CD4-positive, alpha-beta memory T cell (primary cell): ENCODE data around the gene TMC4. TPM values are rescaled to one million over a fixed set of nuclear protein-coding genes. Genes with fewer than 3 reads are reported as not detected.

Experiments used
- CTCF ChIA-PET: fragments of 350-600 bp; sonication (Branson Sonifier 250); formaldehyde crosslinking; loops from one replicate; lab custom pipeline; 2021; ENCODE audit warnings: inconsistent platforms; ENCODE audit not compliant: partially characterized antibody; lab: Charles Lee
- POLR2A ChIA-PET: fragments of 350-600 bp; sonication (Branson Sonifier 250); formaldehyde crosslinking; loops from one replicate; lab custom pipeline; 2021; ENCODE audit not compliant: partially characterized antibody; lab: Charles Lee
- DNase-seq, 5 donors: peaks; one replicate each; pipeline versions ENCODE4 v3.0.0 to v3.0.0-alpha.2; 2020 to 2022; ENCODE audit warnings: mixed read lengths in 1 of 5
- H3K27ac ChIP-seq: one replicate; pipeline ENCODE4 v1.7.0; 2013; ENCODE audit warnings: low read depth, low read length
- H3K27me3 ChIP-seq: 2 replicates; pipeline ENCODE4 v1.7.0; 2013; ENCODE audit warnings: mild to moderate bottlenecking, low read length, moderate library complexity; ENCODE audit not compliant: insufficient read depth
- H3K36me3 ChIP-seq: 2 replicates; pipeline ENCODE4 v1.7.0; 2013; ENCODE audit warnings: mild to moderate bottlenecking, low read length, moderate library complexity; ENCODE audit not compliant: insufficient read depth
- H3K4me1 ChIP-seq: 2 replicates; pipeline ENCODE4 v1.7.0; 2013; ENCODE audit warnings: mild to moderate bottlenecking, low read length, moderate library complexity; ENCODE audit not compliant: insufficient read depth
- H3K4me3 ChIP-seq, 2 donors: one replicate each; pipeline ENCODE4 v1.7.0; 2013; ENCODE audit warnings: low read length in 2 of 2, mild to moderate bottlenecking in 1 of 2
- H3K9me3 ChIP-seq, 2 donors: one replicate each; pipeline ENCODE4 v1.7.0; 2013; ENCODE audit warnings: low read length in 2 of 2, control low read depth in 1 of 2; ENCODE audit not compliant: control insufficient read depth in 1 of 2
- H3K27ac Mint-ChIP-seq, 7 donors: one replicate each; pipeline ENCODE4 v1.8.0; 2020 to 2021; ENCODE audit warnings: mixed read lengths in 7 of 7, mild to moderate bottlenecking in 6 of 7, inconsistent platforms in 3 of 7, moderate library complexity in 3 of 7
- H3K27me3 Mint-ChIP-seq, 2 donors: one replicate each; pipeline ENCODE4 v1.8.0; 2020 to 2021; ENCODE audit warnings: mixed read lengths in 2 of 2
- H3K36me3 Mint-ChIP-seq, 2 donors: one replicate each; pipeline ENCODE4 v1.8.0; 2020 to 2021; ENCODE audit warnings: mixed read lengths in 2 of 2, inconsistent platforms in 1 of 2, mild to moderate bottlenecking in 1 of 2
- H3K4me1 Mint-ChIP-seq, 4 donors: one replicate each; pipeline ENCODE4 v1.8.0; 2020 to 2021; ENCODE audit warnings: mixed read lengths in 4 of 4, mild to moderate bottlenecking in 1 of 4
- H3K4me3 Mint-ChIP-seq, 8 donors: one replicate each; pipeline ENCODE4 v1.8.0; 2020 to 2021; ENCODE audit warnings: mixed read lengths in 8 of 8, mild to moderate bottlenecking in 7 of 8, moderate library complexity in 6 of 8, inconsistent platforms in 3 of 8
- H3K9me3 Mint-ChIP-seq, 8 donors: one replicate each; pipeline ENCODE4 v1.8.0; 2020 to 2021; ENCODE audit warnings: mixed read lengths in 8 of 8, mild to moderate bottlenecking in 5 of 8, inconsistent platforms in 3 of 8, moderate library complexity in 1 of 8
- intact Hi-C: fragments of 100-400 bp; cut with micrococcal nuclease; formaldehyde crosslinking; loops from one replicate; pipeline ENCODE4 v1.15.1; 2023
- polyA plus RNA-seq, 2 donors: library from polyadenylated mRNA; unstranded; fragments of 300-500 nt; fragmentation: Illumina TruSeq; gene quantifications; one replicate each; pipeline ENCODE4 v1.2.3, GENCODE V29; 2021
- total RNA-seq, 2 experiments: library from RNA; stranded (reverse); gene quantifications; one replicate each; pipeline ENCODE4 v1.2.3, GENCODE V29; 2021

Gene TMC4
- total and polyA plus RNA-seq, 4 experiments from 2014 or later = 0.61 to 3.3 (median 0.91) TPM

DNA sequence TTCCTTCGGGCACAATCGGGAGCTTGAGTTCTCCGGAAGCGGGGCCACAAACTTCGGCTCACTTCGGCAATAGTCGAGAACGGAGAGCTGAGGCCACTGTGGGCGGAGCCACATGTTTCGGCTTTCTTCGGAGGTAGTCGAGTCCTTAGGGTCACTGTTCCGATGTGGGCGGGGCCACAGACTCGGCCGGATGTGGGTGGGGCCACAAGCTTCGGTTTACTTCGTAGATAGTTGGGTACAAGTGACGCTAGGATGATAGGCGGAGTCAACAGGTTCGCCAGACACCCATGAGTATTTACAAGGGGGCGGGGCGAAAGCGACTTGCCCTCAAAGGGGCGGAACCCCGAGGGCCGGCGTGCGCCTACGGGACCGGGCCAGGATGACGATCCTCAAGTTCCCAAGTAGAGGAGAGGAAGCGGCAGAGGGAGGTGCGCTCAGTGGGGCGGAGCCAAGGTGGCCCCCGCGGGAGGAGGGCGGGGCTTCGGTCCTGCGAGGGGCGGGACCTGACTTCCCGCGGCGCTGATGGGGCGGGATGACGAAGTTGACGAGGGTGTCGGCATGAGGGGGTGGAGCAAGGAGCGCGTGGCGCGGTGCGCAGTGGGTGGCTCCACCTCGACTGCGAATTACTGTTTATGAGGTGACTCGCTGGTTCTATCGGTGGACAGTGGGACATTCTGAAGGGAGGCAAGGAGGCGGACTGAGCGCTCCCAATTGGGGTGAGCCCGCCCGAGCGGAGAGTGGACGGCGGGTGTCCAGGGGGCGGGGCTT is 17.0 kb upstream of the TMC4 start:
- intact Hi-C loops = loop anchor here (1.0 to 5.0 kb wide), 10 partner anchors 10 to 1932 kb away; partner anchors contain the start of genes CNOT3, LENG1, LENG9 and MYADM
- no peaks in the 10 kb centered on the region for H3K27me3 ChIP-seq
- Mint-ChIP-seq H3K36me3 (peaks cover 12 to 28% of the 10 kb centered on the region in 2 donors), H3K4me1 (peaks cover 15 to 54% (median 32%) of the 10 kb centered on the region in 4 donors), H3K27me3 (no peaks in the 10 kb centered on the region), H3K9me3 (peaks cover 0 to 1% (median 0%) of the 10 kb centered on the region in 8 donors), H3K4me3 (peak overlapping the region; percentile 90 to 99 (median 96)), H3K27ac (peak overlapping the region; percentile 94 to 100 (median 99))
- H3K9me3 ChIP-seq = no peaks in the 10 kb centered on the region
- peaks cover 17% of the 10 kb centered on the region for H3K36me3 ChIP-seq
- peak overlapping the region; percentile 57 to 76 for H3K4me3 ChIP-seq
- POLR2A ChIA-PET = interaction anchor here (0.5 to 7.3 kb wide), 29 partner anchors 12 to 1465 kb away, joined by 3 to 256 read pairs (median 5); partner anchors contain the start of genes CNOT3, LENG1, LENG8 and LILRA6
- peaks cover 30% of the 10 kb centered on the region for H3K4me1 ChIP-seq
- peak; percentile 100 for DNase-seq
- peak overlapping the region; percentile 99 for H3K27ac ChIP-seq
- CTCF ChIA-PET = interaction anchor here (0.8 to 5.0 kb wide), 12 partner anchors 14 to 202 kb away, joined by 3 to 56 read pairs (median 5); partner anchors contain the start of genes CNOT3, LENG1, RPS9 and TMC4

DNA sequence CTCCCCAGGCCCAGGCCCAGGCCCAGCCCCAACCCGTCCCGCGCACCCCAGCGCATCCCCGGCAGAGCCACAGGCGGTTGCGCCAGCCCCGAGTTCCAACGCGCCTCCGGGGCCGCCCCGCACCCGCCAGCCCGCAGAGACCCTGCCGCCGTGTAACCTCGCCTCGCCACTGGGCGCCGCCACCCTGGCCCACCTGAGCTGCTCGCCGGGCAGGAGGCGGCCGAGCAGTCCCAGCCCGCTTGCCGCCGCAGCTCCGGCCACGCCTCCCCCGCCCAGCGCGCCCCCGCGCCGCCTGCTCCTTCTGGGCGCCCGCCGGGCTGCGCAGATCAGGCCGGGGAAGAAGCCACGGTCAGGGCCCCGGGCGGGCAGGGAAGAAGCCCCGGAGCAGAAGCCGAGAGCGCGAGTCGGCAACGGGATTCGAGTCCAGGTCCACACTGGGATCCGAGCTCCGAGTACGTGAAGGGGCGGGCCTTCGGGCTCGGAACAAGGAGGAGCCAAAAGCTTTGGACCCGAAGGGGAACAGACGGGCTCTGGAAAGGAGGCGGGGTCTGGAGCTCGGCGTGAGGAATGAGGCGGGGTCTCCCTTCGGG is 16.3 kb upstream of the TMC4 start, which contains the start of gene MBOAT7:
MBOAT7 (minus strand) TSS at position 436 of the 590 bp plus-strand sequence. CDS start 1,072 bp downstream, outside the sequence.
- H3K4me3 Mint-ChIP-seq = peak within 1 kb of the TSS; percentile 90 to 99 (median 96)
- peaks cover 15 to 54% (median 32%) of the 10 kb centered on the region in 4 donors for H3K4me1 Mint-ChIP-seq
- intact Hi-C loops = loop anchor here (1.0 to 2.0 kb wide), 2 partner anchors 16 to 42 kb away; no protein-coding TSS in a partner anchor
- H3K36me3 Mint-ChIP-seq = peaks cover 11 to 28% of the 10 kb centered on the region in 2 donors
- POLR2A ChIA-PET = interaction anchor here (0.5 to 7.3 kb wide), 26 partner anchors 11 to 1465 kb away, joined by 3 to 256 read pairs (median 5); partner anchors contain the start of genes CNOT3, FIZ1, LENG1 and LILRA6
- H3K36me3 ChIP-seq = peaks cover 17% of the 10 kb centered on the region
- CTCF ChIA-PET = interaction anchor here (0.8 to 5.0 kb wide), 12 partner anchors 14 to 202 kb away, joined by 3 to 56 read pairs (median 5); partner anchors contain the start of genes CNOT3, LENG1, RPS9 and TMC4
- no peaks in the 10 kb centered on the region for H3K9me3 ChIP-seq
- H3K27ac Mint-ChIP-seq = peak within 1 kb of the TSS; percentile 96 to 100 (median 99)
- H3K27ac ChIP-seq = peak within 1 kb of the TSS; percentile 99
- no peaks in the 10 kb centered on the region for H3K27me3 Mint-ChIP-seq
- peaks cover 30% of the 10 kb centered on the region for H3K4me1 ChIP-seq
- peak within 1 kb of the TSS; percentile 57 to 76 for H3K4me3 ChIP-seq
- no peak for DNase-seq
- H3K27me3 ChIP-seq = no peaks in the 10 kb centered on the region
- H3K9me3 Mint-ChIP-seq = peaks cover 0 to 1% (median 0%) of the 10 kb centered on the region in 8 donors

DNA sequence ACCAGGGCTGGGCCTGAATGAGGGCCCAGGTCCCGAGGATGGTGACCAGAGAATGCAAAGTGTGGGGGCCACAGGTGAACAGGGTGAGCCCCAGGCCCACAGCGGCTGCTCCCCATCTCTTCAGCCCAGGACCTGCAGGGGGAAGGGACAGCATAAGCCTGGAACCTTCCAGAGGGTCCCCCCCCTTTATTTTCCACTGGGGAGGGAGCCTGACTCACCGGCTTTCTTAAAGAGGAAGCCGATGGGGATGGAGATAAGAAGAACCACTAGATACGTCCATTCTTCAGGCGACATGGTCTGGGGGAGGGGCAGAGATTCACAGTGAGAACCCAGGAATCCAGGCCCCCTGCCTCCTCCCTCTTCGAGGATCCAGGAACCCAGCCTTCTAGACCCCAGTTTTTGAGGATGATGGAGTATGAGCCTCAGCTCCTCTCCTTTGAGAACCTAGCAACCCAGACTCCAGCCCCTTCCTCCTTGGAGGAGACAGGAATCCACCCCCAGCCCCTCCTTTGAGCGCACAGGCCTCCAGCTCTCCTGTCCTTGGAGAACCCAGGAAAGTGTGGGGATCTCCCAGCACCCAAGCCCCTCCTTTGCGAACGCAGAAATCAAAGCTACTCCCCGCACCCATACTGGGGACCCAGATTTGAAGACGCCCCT is 15.4 kb upstream of the TMC4 start:
- peaks cover 16 to 51% (median 31%) of the 10 kb centered on the region in 4 donors for H3K4me1 Mint-ChIP-seq
- Histone ChIP-seq H3K27me3 (no peaks in the 10 kb centered on the region), H3K9me3 (no peaks in the 10 kb centered on the region), H3K27ac (peak overlapping the region; percentile 99), H3K36me3 (peaks cover 12% of the 10 kb centered on the region), H3K4me3 (peak overlapping the region; percentile 23 to 76), H3K4me1 (peaks cover 30% of the 10 kb centered on the region)
- intact Hi-C loops = loop anchor here (2.0 kb wide), 1 partner anchor 16 kb away; no protein-coding TSS in a partner anchor
- H3K36me3 Mint-ChIP-seq = peaks cover 11 to 25% of the 10 kb centered on the region in 2 donors
- H3K27me3 Mint-ChIP-seq = no peaks in the 10 kb centered on the region
- CTCF ChIA-PET = interaction anchor here (2.7 to 5.0 kb wide), 4 partner anchors 15 to 78 kb away, joined by 10 to 56 read pairs (median 28); partner anchors contain the start of genes LENG1 and RPS9
- POLR2A ChIA-PET = interaction anchor here (1.0 to 7.3 kb wide), 14 partner anchors 14 to 1466 kb away, joined by 3 to 256 read pairs (median 6); partner anchors contain the start of genes CNOT3, FIZ1, LENG1 and PRPF31
- peak overlapping the region; percentile 85 to 96 (median 90) for H3K27ac Mint-ChIP-seq
- peak overlapping the region; percentile 80 to 99 (median 87) for H3K4me3 Mint-ChIP-seq
- DNase-seq = peak in 3 of 5 donors; percentile 31 to 91 (median 37)
- H3K9me3 Mint-ChIP-seq = peaks cover 0 to 1% (median 0%) of the 10 kb centered on the region in 8 donors

- Histone ChIP-seq H3K4me3 (no peak overlapping the region), H3K27me3 (no peaks in the 10 kb centered on the region), H3K9me3 (no peaks in the 10 kb centered on the region), H3K4me1 (peaks cover 26% of the 10 kb centered on the region), H3K27ac (no peak overlapping the region), H3K36me3 (peaks cover 7% of the 10 kb centered on the region)
- peak overlapping the region in 5 of 8 donors; percentile 54 to 89 (median 80) for H3K4me3 Mint-ChIP-seq
- intact Hi-C loops = no loop called here
- CTCF ChIA-PET = interaction anchor here (0.9 to 4.5 kb wide), 2 partner anchors 19 to 80 kb away, joined by 3 to 37 read pairs; no protein-coding TSS in a partner anchor
- H3K4me1 Mint-ChIP-seq = peaks cover 12 to 41% (median 22%) of the 10 kb centered on the region in 4 donors
- peaks cover 0 to 1% (median 0%) of the 10 kb centered on the region in 8 donors for H3K9me3 Mint-ChIP-seq
- peak overlapping the region in 5 of 7 donors; percentile 12 to 96 (median 70) for H3K27ac Mint-ChIP-seq
- H3K27me3 Mint-ChIP-seq = no peaks in the 10 kb centered on the region
- POLR2A ChIA-PET = interaction anchor here (1.1 to 7.3 kb wide), 5 partner anchors 14 to 50 kb away, joined by 3 to 256 read pairs (median 5); partner anchors contain the start of genes CNOT3, RPS9 and TMC4
- H3K36me3 Mint-ChIP-seq = peaks cover 7 to 22% of the 10 kb centered on the region in 2 donors
- no peak for DNase-seq
Measured at GRCh38 chr19:54186934-54187381, 14.0 kb upstream of the TMC4 start.

DNA sequence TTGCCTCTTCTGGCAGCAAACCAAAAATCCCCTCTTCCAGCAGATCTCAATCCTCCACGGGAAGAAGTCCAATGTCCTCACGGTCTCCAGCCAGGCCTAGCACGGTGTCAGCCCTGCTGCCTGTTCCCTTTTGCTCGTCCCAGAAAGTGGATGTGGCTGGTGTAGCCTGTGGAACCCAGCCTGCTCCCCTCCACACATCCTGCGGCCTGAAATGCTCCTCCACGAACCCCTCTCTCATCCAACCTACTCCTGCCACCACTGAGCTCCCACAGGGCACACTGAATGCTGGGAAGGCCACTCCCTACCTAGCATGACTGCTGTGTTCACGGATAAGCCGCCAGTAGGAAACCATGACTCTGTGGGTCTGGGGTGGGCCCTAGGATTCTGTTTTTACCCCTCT is 13.4 kb upstream of the TMC4 start:
- Histone ChIP-seq H3K4me1 (peaks cover 20% of the 10 kb centered on the region), H3K4me3 (no peak overlapping the region), H3K36me3 (peaks cover 7% of the 10 kb centered on the region), H3K9me3 (no peaks in the 10 kb centered on the region), H3K27me3 (no peaks in the 10 kb centered on the region), H3K27ac (no peak overlapping the region)
- intact Hi-C loops = no loop called here
- no peaks in the 10 kb centered on the region for H3K27me3 Mint-ChIP-seq
- ChIA-PET CTCF (interaction anchor here (0.9 to 4.5 kb wide), 2 partner anchors 19 to 81 kb away, joined by 3 to 37 read pairs; no protein-coding TSS in a partner anchor), POLR2A (interaction anchor here (1.1 to 7.3 kb wide), 3 partner anchors 13 to 16 kb away, joined by 3 to 256 read pairs (median 6); partner anchors contain the start of genes RPS9 and TMC4)
- peaks cover 0 to 1% (median 0%) of the 10 kb centered on the region in 8 donors for H3K9me3 Mint-ChIP-seq
- peak overlapping the region in 2 of 8 donors; percentile 9 to 17 for H3K4me3 Mint-ChIP-seq
- H3K36me3 Mint-ChIP-seq = peaks cover 7 to 22% of the 10 kb centered on the region in 2 donors
- peak overlapping the region in 1 of 7 donors; percentile 96 for H3K27ac Mint-ChIP-seq
- DNase-seq = no peak
- H3K4me1 Mint-ChIP-seq = peaks cover 10 to 35% (median 18%) of the 10 kb centered on the region in 4 donors

GRCh38 chr19:54183431-54183830 is 10.5 kb upstream of the TMC4 start:
- Histone ChIP-seq H3K36me3 (peaks cover 10% of the 10 kb centered on the region), H3K4me1 (peaks cover 15% of the 10 kb centered on the region), H3K9me3 (no peaks in the 10 kb centered on the region), H3K27me3 (no peaks in the 10 kb centered on the region), H3K4me3 (no peak overlapping the region), H3K27ac (no peak overlapping the region)
- intact Hi-C loops = no loop called here
- Mint-ChIP-seq H3K4me3 (no peak overlapping the region), H3K36me3 (peaks cover 12% of the 10 kb centered on the region in 2 donors), H3K4me1 (peaks cover 8 to 21% (median 12%) of the 10 kb centered on the region in 4 donors), H3K9me3 (no peaks in the 10 kb centered on the region), H3K27me3 (no peaks in the 10 kb centered on the region), H3K27ac (peak overlapping the region in 1 of 7 donors; percentile 25)
- no peak for DNase-seq
- CTCF ChIA-PET = interaction anchor here (1.1 kb wide), 1 partner anchor 12 kb away, joined by 3 read pairs; no protein-coding TSS in a partner anchor
- POLR2A ChIA-PET = no interaction called here
